HG03432 (cell line): Measurements from ENCODE around the gene PLCXD3.

Source experiments
- ATAC-seq: cut with Tn5 transposase; IDR thresholded peaks from one replicate; pipeline ENCODE4 v1.9.1; 2021; ENCODE audit warnings: mild to moderate bottlenecking, moderate library complexity; ENCODE audit not compliant: unreplicated experiment

PLCXD3 gene

GRCh38 chr5:41416336-41416735 is 94.1 kb downstream of the PLCXD3 start:
- ATAC-seq = no peak

GRCh38 chr5:41415242-41415641 is 95.2 kb downstream of the PLCXD3 start:
- ATAC-seq = no peak

GRCh38 chr5:41414598-41414997 is 95.8 kb downstream of the PLCXD3 start:
- peak; percentile 65 for ATAC-seq

- no peak for ATAC-seq
These were observed 97.3 kb downstream of the PLCXD3 start for GRCh38 chr5:41413074-41413473.

- no peak for ATAC-seq
These were observed 97.9 kb downstream of the PLCXD3 start for GRCh38 chr5:41412496-41412895.

GRCh38 chr5:41410737-41411136 is 99.7 kb downstream of the PLCXD3 start:
- ATAC-seq = no peak

- no peak for ATAC-seq
These were observed 100.1 kb downstream of the PLCXD3 start for GRCh38 chr5:41410307-41410706.

- ATAC-seq = no peak
These were observed 101.5 kb downstream of the PLCXD3 start for GRCh38 chr5:41408676-41409443.

- no peak for ATAC-seq
These were observed 103.5 kb downstream of the PLCXD3 start for GRCh38 chr5:41406936-41407335.

- no peak for ATAC-seq
These were observed 104.0 kb downstream of the PLCXD3 start for GRCh38 chr5:41406424-41406823.

GRCh38 chr5:41404757-41405156 is 105.6 kb downstream of the PLCXD3 start:
- ATAC-seq = no peak

- no peak for ATAC-seq
These were observed 106.6 kb downstream of the PLCXD3 start for GRCh38 chr5:41403846-41404245.

GRCh38 chr5:41402845-41403244 is 107.6 kb downstream of the PLCXD3 start:
- ATAC-seq = no peak

GRCh38 chr5:41399839-41400238 is 110.6 kb downstream of the PLCXD3 start:
- no peak for ATAC-seq

GRCh38 chr5:41392016-41392415 is 118.4 kb downstream of the PLCXD3 start:
- ATAC-seq = no peak

- ATAC-seq = no peak
These were observed 135.8 kb downstream of the PLCXD3 start for GRCh38 chr5:41374631-41375030.

GRCh38 chr5:41373230-41373629 is 137.2 kb downstream of the PLCXD3 start:
- no peak for ATAC-seq

GRCh38 chr5:41371738-41372137 is 138.7 kb downstream of the PLCXD3 start:
- no peak for ATAC-seq

GRCh38 chr5:41370482-41370881 is 139.9 kb downstream of the PLCXD3 start:
- ATAC-seq = no peak

GRCh38 chr5:41369799-41370198 is 140.6 kb downstream of the PLCXD3 start:
- ATAC-seq = no peak

GRCh38 chr5:41368158-41368557 is 142.2 kb downstream of the PLCXD3 start:
- no peak for ATAC-seq

GRCh38 chr5:41365369-41365768 is 145.0 kb downstream of the PLCXD3 start:
- ATAC-seq = no peak

- no peak for ATAC-seq
These were observed 146.1 kb downstream of the PLCXD3 start for GRCh38 chr5:41364346-41364745.
